Right lobe of liver (tissue), 6 donors: Measurements from ENCODE around the gene UGT1A9. TPM values are rescaled to one million over a fixed set of nuclear protein-coding genes. Genes with fewer than 3 reads are reported as not detected.

ENCODE experiments used
- ATAC-seq, 4 donors: fragments of 200-7000 bp; cut with Tn5 transposase; one replicate each; pipeline ENCODE4 v1.9.1; 2020; ENCODE audit warnings: mild to moderate bottlenecking in 4 of 4, moderate library complexity in 4 of 4
- DNase-seq, 3 donors: peaks; one replicate each; pipeline ENCODE4 v3.0.0-alpha.2; 2020
- H3K27ac ChIP-seq, 3 donors: fragments of 200-600 bp; one replicate each; pipeline ENCODE4 v1.8.0; 2022
- H3K27me3 ChIP-seq, 2 donors: fragments of 200-600 bp; one replicate each; pipeline ENCODE4 v1.8.0; 2022
- H3K36me3 ChIP-seq, 4 donors: fragments of 200-600 bp; sonication (generic) in 1 of 4; one replicate each; pipeline versions ENCODE4 v1.5.1 to v1.8.0; 2017 to 2022; ENCODE audit warnings: control low read depth in 1 of 4
- H3K4me1 ChIP-seq, 4 donors: fragments of 200-600 bp; sonication (generic) in 1 of 4; one replicate each; pipeline versions ENCODE4 v1.5.1 to v1.8.0; 2017 to 2022; ENCODE audit warnings: control low read depth in 1 of 4
- H3K4me3 ChIP-seq, 3 donors: fragments of 200-600 bp; one replicate each; pipeline ENCODE4 v1.8.0; 2022
- H3K9me3 ChIP-seq, 4 donors: fragments of 200-600 bp; sonication (generic) in 1 of 4; one replicate each; pipeline versions ENCODE4 v1.5.1 to v1.8.0; 2017 to 2022; ENCODE audit warnings: control low read depth in 1 of 4
- POLR2A ChIP-seq: fragments of 450-650 bp; IDR thresholded peaks from one replicate; pipeline ENCODE4 v1.6.1; 2017; ENCODE audit warnings: antibody characterized with exemption, mild to moderate bottlenecking
- WGBS: methylation state at CpG from one replicate; pipeline ENCODE4 v1.1.6; 2018; ENCODE audit warnings: low coverage, low lambda C conversion rate; ENCODE audit not compliant: insufficient coverage; ENCODE audit errors: missing lambda C conversion rate; 5-methylcytosine and 5-hydroxymethylcytosine counted together
- intact Hi-C, 2 donors: fragments of 100-400 bp; cut with DNase I; formaldehyde crosslinking; loops; one replicate each; pipeline versions ENCODE4 v1.11.2 to v1.14.1; 2022
- total RNA-seq, 6 experiments: library from RNA; depleted of rRNA in 2 of 6; stranded (reverse); fragments of >200 nt in 2 of 6; fragmentation: NEBNext Ultra II Directional in 3 of 6; extraction: Animal tissue kit (Norgen Biotek cat#: 25700) in 3 of 6; gene quantifications; one replicate each; pipeline versions ENCODE4 v1.1.0 to v1.2.4, GENCODE V29; 2016 to 2023
- TF ChIP-seq, protein P1 (sequence below), 4 donors: fragments of 200-600 bp in 3 of 4; fragments of 450-650 bp in 1 of 4; IDR thresholded peaks; one replicate each; pipeline versions ENCODE4 v1.5.1 to v1.8.0; 2016 to 2022; ENCODE audit warnings: antibody characterized with exemption in 4 of 4, mild to moderate bottlenecking in 2 of 4
- donor health status: DM: no; HTN: yes; CAD: no.
- donor health status: DM: no; HTN: no; CAD: no.
- donor health status: DM: no; HTN: no; CAD: no.
- donor health status: DM: no; HTN: yes; CAD: no.
- donor health status: DM: no; HTN: yes; CAD: no.

The UGT1A9 gene
- total RNA-seq, 6 experiments from 2014 or later = 91.6 to 365 (median 108) TPM

DNA sequence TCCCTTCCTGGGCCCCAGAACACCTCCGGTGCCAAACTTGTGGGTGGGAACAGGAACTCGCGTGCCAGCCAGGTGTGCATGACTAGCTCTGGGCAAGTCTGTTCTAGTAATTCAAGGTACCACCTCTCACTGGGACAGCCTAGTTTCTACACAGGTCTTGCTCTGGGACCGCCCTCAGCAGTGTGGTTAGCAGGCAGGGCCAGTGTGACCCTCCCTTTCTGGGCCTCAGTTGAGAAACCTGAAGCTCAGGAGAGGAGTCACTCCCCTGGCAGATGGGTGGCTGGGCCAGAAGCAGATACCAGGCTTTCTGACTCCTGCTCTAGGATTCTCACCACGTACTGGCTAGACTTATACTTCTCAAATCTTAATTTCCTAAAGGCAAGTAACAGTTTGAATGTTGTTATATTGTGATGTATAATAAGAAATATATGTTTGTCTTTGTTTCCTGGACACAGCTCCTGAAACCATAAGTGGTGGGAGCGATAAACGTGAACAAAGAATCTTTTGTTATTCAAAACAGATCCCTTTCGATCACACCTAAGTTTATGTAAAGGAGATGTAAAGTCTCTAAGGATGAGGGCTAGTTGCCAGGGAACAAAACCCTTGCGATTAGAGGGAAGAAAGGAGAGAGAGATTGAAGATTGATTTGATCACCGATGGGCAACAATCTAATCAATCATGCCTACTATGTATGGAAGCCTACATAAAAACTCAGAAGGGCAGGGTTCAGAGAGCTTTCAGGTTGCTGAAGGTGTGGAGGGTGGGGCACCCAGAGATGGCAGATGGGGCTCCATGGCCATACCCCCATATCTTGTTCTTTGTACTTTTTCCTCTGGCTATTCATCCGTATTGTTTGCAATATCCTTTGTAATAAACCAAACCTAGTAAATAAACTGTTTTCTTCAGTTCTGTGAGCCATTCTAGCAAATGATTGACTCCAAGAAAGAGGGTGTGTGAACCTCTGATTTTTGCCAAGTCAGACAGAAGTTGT is 20.0 kb downstream of the UGT1A9 start:
- H3K9me3 ChIP-seq = no peaks in the 10 kb centered on the region
- intact Hi-C loops = no loop called here
- 68% methylated on average over 8 of the region's 11 CpGs for WGBS
- no peaks in the 10 kb centered on the region for H3K27me3 ChIP-seq
- ATAC-seq (no peak), DNase-seq (no peak)
- peak overlapping the region in 2 of 3 donors; percentile 61 to 86 for H3K27ac ChIP-seq
- peak overlapping the region in 1 of 3 donors; percentile 49 for H3K4me3 ChIP-seq
- no peaks in the 10 kb centered on the region for H3K36me3 ChIP-seq
- no peak for TF ChIP-seq POLR2A
- TF ChIP-seq, protein P1, sequence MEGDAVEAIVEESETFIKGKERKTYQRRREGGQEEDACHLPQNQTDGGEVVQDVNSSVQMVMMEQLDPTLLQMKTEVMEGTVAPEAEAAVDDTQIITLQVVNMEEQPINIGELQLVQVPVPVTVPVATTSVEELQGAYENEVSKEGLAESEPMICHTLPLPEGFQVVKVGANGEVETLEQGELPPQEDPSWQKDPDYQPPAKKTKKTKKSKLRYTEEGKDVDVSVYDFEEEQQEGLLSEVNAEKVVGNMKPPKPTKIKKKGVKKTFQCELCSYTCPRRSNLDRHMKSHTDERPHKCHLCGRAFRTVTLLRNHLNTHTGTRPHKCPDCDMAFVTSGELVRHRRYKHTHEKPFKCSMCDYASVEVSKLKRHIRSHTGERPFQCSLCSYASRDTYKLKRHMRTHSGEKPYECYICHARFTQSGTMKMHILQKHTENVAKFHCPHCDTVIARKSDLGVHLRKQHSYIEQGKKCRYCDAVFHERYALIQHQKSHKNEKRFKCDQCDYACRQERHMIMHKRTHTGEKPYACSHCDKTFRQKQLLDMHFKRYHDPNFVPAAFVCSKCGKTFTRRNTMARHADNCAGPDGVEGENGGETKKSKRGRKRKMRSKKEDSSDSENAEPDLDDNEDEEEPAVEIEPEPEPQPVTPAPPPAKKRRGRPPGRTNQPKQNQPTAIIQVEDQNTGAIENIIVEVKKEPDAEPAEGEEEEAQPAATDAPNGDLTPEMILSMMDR (IDR thresholded peaks at IDR 0.05) = no peak
- peaks cover 0 to 45% (median 4%) of the 10 kb centered on the region in 4 donors for H3K4me1 ChIP-seq

GRCh38 chr2:233692648-233693047 is 20.9 kb downstream of the UGT1A9 start, which contains the start of gene UGT1A6:
TSS of gene UGT1A6 (plus strand) at chr2:233692890. CDS start at chr2:233693005, 115 bp downstream.
- Histone ChIP-seq H3K4me1 (peaks cover 0 to 45% (median 4%) of the 10 kb centered on the region in 4 donors), H3K27me3 (no peaks in the 10 kb centered on the region), H3K4me3 (peak within 1 kb of the TSS in 2 of 3 donors; percentile 47 to 49), H3K36me3 (no peaks in the 10 kb centered on the region), H3K27ac (peak within 1 kb of the TSS; percentile 57 to 86 (median 61)), H3K9me3 (no peaks in the 10 kb centered on the region)
- peak; percentile 67 to 78 (median 74) for ATAC-seq
- DNase-seq = no peak
- intact Hi-C loops = no loop called here
- 34% methylated on average over 4 of the region's 4 CpGs for WGBS
- TF ChIP-seq, protein P1 (IDR thresholded peaks at IDR 0.05) = no peak
- TF ChIP-seq POLR2A = peak; percentile 76

GRCh38 chr2:233693963-233694362 is 22.3 kb downstream of the UGT1A9 start:
- Histone ChIP-seq H3K9me3 (no peaks in the 10 kb centered on the region), H3K27ac (peak overlapping the region; percentile 37 to 86 (median 57)), H3K4me1 (peaks cover 0 to 52% (median 11%) of the 10 kb centered on the region in 4 donors), H3K4me3 (peak overlapping the region in 2 of 3 donors; percentile 47 to 49), H3K27me3 (no peaks in the 10 kb centered on the region), H3K36me3 (no peaks in the 10 kb centered on the region)
- ATAC-seq (peak; percentile 76 to 87 (median 82)), DNase-seq (peak in 1 of 3 donors; percentile 72)
- WGBS = 23% methylated on average over 6 of the region's 6 CpGs
- intact Hi-C loops = no loop called here
- TF ChIP-seq, protein P1 (IDR thresholded peaks at IDR 0.05) = no peak
- TF ChIP-seq POLR2A = peak; percentile 12

- Histone ChIP-seq H3K36me3 (no peaks in the 10 kb centered on the region), H3K27ac (peak overlapping the region in 1 of 3 donors; percentile 86), H3K4me1 (peaks cover 0 to 42% (median 17%) of the 10 kb centered on the region in 4 donors), H3K4me3 (no peak overlapping the region), H3K27me3 (no peaks in the 10 kb centered on the region), H3K9me3 (no peaks in the 10 kb centered on the region)
- no peak for DNase-seq
- intact Hi-C loops = no loop called here
- TF ChIP-seq, protein P1 (IDR thresholded peaks at IDR 0.05) = no peak
- TF ChIP-seq POLR2A = no peak
- no peak for ATAC-seq
- 56% methylated on average over 4 of the region's 4 CpGs for WGBS
Measured at GRCh38 chr2:233698740-233699139, 27.0 kb downstream of the UGT1A9 start.
